A549 (cell line): ENCODE data around the gene KIF4A. TPM values are rescaled to one million over a fixed set of nuclear protein-coding genes. Genes with fewer than 3 reads are reported as not detected.

Experiments
- polyA plus RNA-seq, 4 experiments: library from polyadenylated mRNA; depleted of rRNA in 3 of 4; stranded (reverse); fragments of >200 nt; fragmentation: RNase III in 1 of 4; extraction: RNeasy Plus Mini Kit Qiagen cat#74134 plus additional on column Dnase treatment in 1 of 4; gene quantifications; 2 replicates in 3 of 4; 3 replicates in 1 of 4; pipeline ENCODE4 v1.2.3, GENCODE V29; 2011 to 2017
- small RNA-seq, 6 experiments: library from RNA; depleted of rRNA; stranded (forward); fragments of <200 nt; gene quantifications; one replicate each; pipeline ENCODE3, GENCODE V24; 2012

The KIF4A gene
- polyA plus RNA-seq, 2 of the 4 experiments (the other 2 are of a cell fraction): 27.9 to 46.6 TPM

Small RNA genes within 50 kb of the gene (small RNA-seq; reads per million reads assigned to genes)
- 0 to 0.58 (median 0) reads per million in 6 experiments for gene RNA5SP507
- 0 reads per million in 6 experiments for gene RNU4-81P
- gene RNY4P23: 0.25 to 6.2 (median 1.1) reads per million in 6 experiments

Other genes with a start within 250 kb of the KIF4A start
- not detected in 2 replicates for gene AWAT2, start 240.2 kb upstream of the KIF4A start, polyA plus RNA-seq (2011; rRNA removed)
- gene AWAT2, start 240.2 kb upstream of the KIF4A start, polyA plus RNA-seq (2017; fragmentation: RNase III; extraction: RNeasy Plus Mini Kit Qiagen cat#74134 plus additional on column Dnase treatment): not detected in 3 replicates
- gene OTUD6A, start 227.6 kb upstream of the KIF4A start, polyA plus RNA-seq (2011; rRNA removed): not detected in 2 replicates
- not detected in 3 replicates for gene OTUD6A, start 227.6 kb upstream of the KIF4A start, polyA plus RNA-seq (2017; fragmentation: RNase III; extraction: RNeasy Plus Mini Kit Qiagen cat#74134 plus additional on column Dnase treatment)
- gene IGBP1, start 156.7 kb upstream of the KIF4A start, polyA plus RNA-seq (2011; rRNA removed): 103 and 106 TPM in 2 replicates
- 50.2 to 56.4 TPM (median 54.0 TPM) in 3 replicates for gene IGBP1, start 156.7 kb upstream of the KIF4A start, polyA plus RNA-seq (2017; fragmentation: RNase III; extraction: RNeasy Plus Mini Kit Qiagen cat#74134 plus additional on column Dnase treatment)
- gene DGAT2L6, start 112.6 kb upstream of the KIF4A start, polyA plus RNA-seq (2011; rRNA removed): not detected in 2 replicates
- not detected in 3 replicates for gene DGAT2L6, start 112.6 kb upstream of the KIF4A start, polyA plus RNA-seq (2017; fragmentation: RNase III; extraction: RNeasy Plus Mini Kit Qiagen cat#74134 plus additional on column Dnase treatment)
- gene AWAT1, start 55.4 kb upstream of the KIF4A start, polyA plus RNA-seq (2011; rRNA removed): not detected in 2 replicates
- gene AWAT1, start 55.4 kb upstream of the KIF4A start, polyA plus RNA-seq (2017; fragmentation: RNase III; extraction: RNeasy Plus Mini Kit Qiagen cat#74134 plus additional on column Dnase treatment): not detected in 3 replicates
- gene P2RY4, start 29.9 kb upstream of the KIF4A start, polyA plus RNA-seq (2011; rRNA removed): 0.06 and 0.19 TPM in 2 replicates
- gene P2RY4, start 29.9 kb upstream of the KIF4A start, polyA plus RNA-seq (2017; fragmentation: RNase III; extraction: RNeasy Plus Mini Kit Qiagen cat#74134 plus additional on column Dnase treatment): not detected in 3 replicates
- gene ARR3, start 21.8 kb upstream of the KIF4A start, polyA plus RNA-seq (2011; rRNA removed): not detected in 2 replicates
- not detected in 3 replicates for gene ARR3, start 21.8 kb upstream of the KIF4A start, polyA plus RNA-seq (2017; fragmentation: RNase III; extraction: RNeasy Plus Mini Kit Qiagen cat#74134 plus additional on column Dnase treatment)
- not detected in 2 replicates for gene RAB41, start 7.9 kb upstream of the KIF4A start, polyA plus RNA-seq (2011; rRNA removed)
- not detected in 3 replicates for gene RAB41, start 7.9 kb upstream of the KIF4A start, polyA plus RNA-seq (2017; fragmentation: RNase III; extraction: RNeasy Plus Mini Kit Qiagen cat#74134 plus additional on column Dnase treatment)
- 133 and 159 TPM in 2 replicates for gene PDZD11, start 177 bp upstream of the KIF4A start, polyA plus RNA-seq (2011; rRNA removed)
- 78.5 to 86.5 TPM (median 83.4 TPM) in 3 replicates for gene PDZD11, start 177 bp upstream of the KIF4A start, polyA plus RNA-seq (2017; fragmentation: RNase III; extraction: RNeasy Plus Mini Kit Qiagen cat#74134 plus additional on column Dnase treatment)
- gene GDPD2, start 133.2 kb downstream of the KIF4A start, polyA plus RNA-seq (2011; rRNA removed): 0.04 TPM in 2 replicates
- gene GDPD2, start 133.2 kb downstream of the KIF4A start, polyA plus RNA-seq (2017; fragmentation: RNase III; extraction: RNeasy Plus Mini Kit Qiagen cat#74134 plus additional on column Dnase treatment): 0.12 to 0.18 TPM (median 0.12 TPM) in 3 replicates
- 11.2 and 12.8 TPM in 2 replicates for gene DLG3, start 154.7 kb downstream of the KIF4A start, polyA plus RNA-seq (2011; rRNA removed)
- gene DLG3, start 154.7 kb downstream of the KIF4A start, polyA plus RNA-seq (2017; fragmentation: RNase III; extraction: RNeasy Plus Mini Kit Qiagen cat#74134 plus additional on column Dnase treatment): 3.0 to 3.2 TPM (median 3.1 TPM) in 3 replicates